Ishikawa (cell line): ENCODE measurements around the gene FSD2.

Source experiments
- CEBPB ChIP-seq: IDR thresholded peaks from 2 replicates; pipeline ENCODE4 v1.6.1; 2012
- CREB1 ChIP-seq: IDR thresholded peaks from 2 replicates; pipeline ENCODE4 v1.6.1; 2012; ENCODE audit warnings: low read depth
- EGR1 ChIP-seq: IDR thresholded peaks from 2 replicates; pipeline ENCODE4 v1.6.1; 2012
- EP300 ChIP-seq: IDR thresholded peaks from 2 replicates; pipeline ENCODE4 v1.6.1; 2012; ENCODE audit warnings: borderline replicate concordance
- FOXM1 ChIP-seq: IDR thresholded peaks from 2 replicates; pipeline ENCODE4 v1.6.1; 2012; ENCODE audit warnings: low read depth, borderline replicate concordance
- MAX ChIP-seq: IDR thresholded peaks from 2 replicates; pipeline ENCODE4 v1.6.1; 2012
- NFIC ChIP-seq: IDR thresholded peaks from 2 replicates; pipeline ENCODE4 v1.6.1; 2012
- RAD21 ChIP-seq: IDR thresholded peaks from 2 replicates; pipeline ENCODE4 v1.6.1; 2012; ENCODE audit warnings: low read depth
- TAF1 ChIP-seq: IDR thresholded peaks from 2 replicates; pipeline ENCODE4 v1.6.1; 2012; ENCODE audit warnings: low read depth, mild to moderate bottlenecking
- TCF12 ChIP-seq: IDR thresholded peaks from 2 replicates; pipeline ENCODE4 v1.6.1; 2012; ENCODE audit warnings: low read depth
- TEAD4 ChIP-seq: IDR thresholded peaks from 2 replicates; pipeline ENCODE4 v1.6.1; 2012
- YY1 ChIP-seq: IDR thresholded peaks from 2 replicates; pipeline ENCODE4 v1.6.1; 2012; ENCODE audit warnings: low read depth
- ZBTB7A ChIP-seq: IDR thresholded peaks from 2 replicates; pipeline ENCODE4 v1.6.1; 2012; ENCODE audit warnings: low read depth
- TF ChIP-seq, protein P1 (sequence below): IDR thresholded peaks from 2 replicates; pipeline ENCODE4 v1.6.1; 2012
- TF ChIP-seq, protein P2 (sequence below): IDR thresholded peaks from 2 replicates; pipeline ENCODE4 v1.6.1; 2012; ENCODE audit warnings: low read depth, mild to moderate bottlenecking

Gene FSD2

DNA sequence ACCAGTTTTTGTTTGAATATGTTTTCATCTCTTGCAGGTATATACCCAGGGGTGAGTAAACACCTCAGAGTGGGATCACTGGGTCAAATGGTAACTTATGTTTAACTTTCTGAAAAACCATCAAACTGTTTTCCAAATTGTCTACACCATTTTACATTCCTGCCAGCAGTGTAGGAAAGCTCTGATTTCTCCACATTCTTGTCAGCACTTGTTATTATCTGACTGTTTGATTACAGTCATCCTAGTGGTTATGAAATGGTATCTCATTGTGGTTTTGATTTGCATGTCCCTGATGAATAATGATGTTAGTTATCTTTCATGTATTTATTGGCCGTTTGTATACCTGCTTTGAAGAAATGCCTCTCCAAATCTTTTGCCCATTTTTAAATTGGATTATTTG lies 13.8 kb downstream of the FSD2 start:
- TF ChIP-seq EGR1, result no peak
- no peak for TF ChIP-seq TEAD4
- TF ChIP-seq YY1, result no peak

GRCh38 chr15:82790321-82790720 lies 15.5 kb downstream of the FSD2 start:
- TF ChIP-seq, protein P1, sequence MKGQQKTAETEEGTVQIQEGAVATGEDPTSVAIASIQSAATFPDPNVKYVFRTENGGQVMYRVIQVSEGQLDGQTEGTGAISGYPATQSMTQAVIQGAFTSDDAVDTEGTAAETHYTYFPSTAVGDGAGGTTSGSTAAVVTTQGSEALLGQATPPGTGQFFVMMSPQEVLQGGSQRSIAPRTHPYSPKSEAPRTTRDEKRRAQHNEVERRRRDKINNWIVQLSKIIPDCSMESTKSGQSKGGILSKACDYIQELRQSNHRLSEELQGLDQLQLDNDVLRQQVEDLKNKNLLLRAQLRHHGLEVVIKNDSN, result no peak
- TF ChIP-seq NFIC (no peak), EGR1 (no peak), YY1 (no peak), FOXM1 (no peak), ZBTB7A (no peak), TEAD4 (no peak), RAD21 (no peak)
- TF ChIP-seq, protein P2, sequence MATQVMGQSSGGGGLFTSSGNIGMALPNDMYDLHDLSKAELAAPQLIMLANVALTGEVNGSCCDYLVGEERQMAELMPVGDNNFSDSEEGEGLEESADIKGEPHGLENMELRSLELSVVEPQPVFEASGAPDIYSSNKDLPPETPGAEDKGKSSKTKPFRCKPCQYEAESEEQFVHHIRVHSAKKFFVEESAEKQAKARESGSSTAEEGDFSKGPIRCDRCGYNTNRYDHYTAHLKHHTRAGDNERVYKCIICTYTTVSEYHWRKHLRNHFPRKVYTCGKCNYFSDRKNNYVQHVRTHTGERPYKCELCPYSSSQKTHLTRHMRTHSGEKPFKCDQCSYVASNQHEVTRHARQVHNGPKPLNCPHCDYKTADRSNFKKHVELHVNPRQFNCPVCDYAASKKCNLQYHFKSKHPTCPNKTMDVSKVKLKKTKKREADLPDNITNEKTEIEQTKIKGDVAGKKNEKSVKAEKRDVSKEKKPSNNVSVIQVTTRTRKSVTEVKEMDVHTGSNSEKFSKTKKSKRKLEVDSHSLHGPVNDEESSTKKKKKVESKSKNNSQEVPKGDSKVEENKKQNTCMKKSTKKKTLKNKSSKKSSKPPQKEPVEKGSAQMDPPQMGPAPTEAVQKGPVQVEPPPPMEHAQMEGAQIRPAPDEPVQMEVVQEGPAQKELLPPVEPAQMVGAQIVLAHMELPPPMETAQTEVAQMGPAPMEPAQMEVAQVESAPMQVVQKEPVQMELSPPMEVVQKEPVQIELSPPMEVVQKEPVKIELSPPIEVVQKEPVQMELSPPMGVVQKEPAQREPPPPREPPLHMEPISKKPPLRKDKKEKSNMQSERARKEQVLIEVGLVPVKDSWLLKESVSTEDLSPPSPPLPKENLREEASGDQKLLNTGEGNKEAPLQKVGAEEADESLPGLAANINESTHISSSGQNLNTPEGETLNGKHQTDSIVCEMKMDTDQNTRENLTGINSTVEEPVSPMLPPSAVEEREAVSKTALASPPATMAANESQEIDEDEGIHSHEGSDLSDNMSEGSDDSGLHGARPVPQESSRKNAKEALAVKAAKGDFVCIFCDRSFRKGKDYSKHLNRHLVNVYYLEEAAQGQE, result no peak

DNA sequence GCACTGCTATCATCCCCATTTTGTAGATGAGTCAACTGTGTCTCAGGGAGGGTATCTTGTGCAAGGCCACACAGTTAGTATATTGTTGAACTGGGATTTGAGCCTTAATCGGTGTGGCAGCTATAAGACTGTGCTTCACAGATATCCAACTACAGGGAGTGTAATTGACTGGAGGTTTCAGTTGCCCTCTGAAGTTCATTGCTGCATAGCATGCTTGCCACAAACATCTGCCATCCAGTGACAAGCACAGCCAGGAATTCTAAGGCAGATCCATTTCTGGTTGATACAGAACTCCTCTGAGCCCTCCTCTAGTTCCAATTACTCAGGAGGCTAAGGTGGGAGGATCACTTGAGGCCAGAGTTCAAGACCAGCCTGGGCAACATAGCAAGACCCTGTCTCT lies 16.4 kb downstream of the FSD2 start:
- no peak for TF ChIP-seq CREB1
- TF ChIP-seq MAX, result no peak
- no peak for TF ChIP-seq TEAD4
- no peak for TF ChIP-seq EP300
- no peak for TF ChIP-seq YY1
- no peak for TF ChIP-seq EGR1
- TF ChIP-seq, protein P2, result no peak
- no peak for TF ChIP-seq FOXM1
- TF ChIP-seq, protein P1, result no peak
- no peak for TF ChIP-seq TCF12
- no peak for TF ChIP-seq TAF1
- TF ChIP-seq CEBPB, result no peak
- no peak for TF ChIP-seq RAD21
- TF ChIP-seq ZBTB7A, result no peak
- no peak for TF ChIP-seq NFIC

DNA sequence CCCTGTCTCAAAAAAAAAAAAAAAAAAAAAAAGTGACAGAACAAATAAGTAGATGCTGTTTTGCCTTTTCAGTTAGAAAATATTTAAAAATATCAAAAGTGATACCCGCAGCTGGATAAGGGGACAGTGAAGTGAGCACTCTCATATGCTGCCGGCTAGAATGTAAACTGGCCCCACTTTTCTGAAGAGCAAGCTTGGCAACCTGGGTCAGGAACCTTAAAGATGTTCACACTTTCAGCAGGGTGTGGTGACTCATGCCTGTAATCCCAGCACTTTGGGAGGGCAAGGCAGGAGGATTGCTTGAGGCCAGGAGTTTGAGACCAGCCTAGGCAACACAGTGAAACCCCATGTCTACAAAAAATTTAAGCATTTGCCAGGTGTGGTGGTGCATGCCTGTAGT lies 17.4 kb downstream of the FSD2 start:
- TF ChIP-seq TEAD4 (no peak), MAX (no peak), NFIC (no peak), EP300 (no peak), ZBTB7A (no peak), FOXM1 (no peak), TAF1 (no peak), YY1 (no peak), EGR1 (no peak), CREB1 (no peak)
- TF ChIP-seq, protein P1, result no peak

GRCh38 chr15:82781349-82781748 lies 24.5 kb downstream of the FSD2 start:
- TF ChIP-seq EGR1 (no peak), NFIC (no peak), TAF1 (no peak), TCF12 (no peak), CREB1 (no peak), YY1 (no peak), EP300 (no peak), FOXM1 (no peak)
- TF ChIP-seq, protein P2, result no peak
